ENCODE results near the gene RAD18. TPM values are rescaled to one million over a fixed set of nuclear protein-coding genes. Genes with fewer than 3 reads are reported as not detected.
A peak's percentile ranks its signal among the peaks of the same experiment; 100 is the strongest.

The RAD18 gene
- polyA plus RNA-seq, 1 of the 3 experiments (the other 2 are of a cell fraction): 5.7 TPM

DNA sequence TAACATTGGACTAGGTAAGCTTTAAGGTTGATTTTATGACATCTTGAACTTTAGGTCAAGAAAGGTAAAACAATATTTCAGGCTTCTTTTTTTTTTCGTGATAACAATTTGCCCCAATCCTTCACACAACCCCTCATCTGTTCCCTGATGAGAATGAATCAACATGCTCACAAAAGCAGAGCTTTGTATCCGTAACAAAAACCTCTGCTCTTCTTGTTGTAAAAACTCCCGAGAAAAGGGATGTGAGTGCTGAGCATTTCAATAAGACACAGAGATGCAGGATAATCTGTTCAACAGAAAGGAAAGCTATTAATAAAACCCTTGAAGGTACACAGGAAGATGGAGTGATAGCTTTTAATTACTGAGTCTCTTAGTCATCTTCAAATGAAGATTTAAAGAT, 94.3 kb downstream of the RAD18 start:
- H2AFZ ChIP-seq (ENCODE audit: low read depth): peak overlapping the region; percentile 73; the same call in 1 of the 2 replicates
- H4K20me1 ChIP-seq (ENCODE audit: insufficient read depth): no peaks in the 10 kb centered on the region
- CTCF ChIA-PET: no interaction called here
- no peaks in the 10 kb centered on the region for H3K9me3 ChIP-seq
- no peaks in the 10 kb centered on the region for H3K79me2 ChIP-seq (ENCODE audit: insufficient read depth)
- TF ChIP-seq, protein P1, sequence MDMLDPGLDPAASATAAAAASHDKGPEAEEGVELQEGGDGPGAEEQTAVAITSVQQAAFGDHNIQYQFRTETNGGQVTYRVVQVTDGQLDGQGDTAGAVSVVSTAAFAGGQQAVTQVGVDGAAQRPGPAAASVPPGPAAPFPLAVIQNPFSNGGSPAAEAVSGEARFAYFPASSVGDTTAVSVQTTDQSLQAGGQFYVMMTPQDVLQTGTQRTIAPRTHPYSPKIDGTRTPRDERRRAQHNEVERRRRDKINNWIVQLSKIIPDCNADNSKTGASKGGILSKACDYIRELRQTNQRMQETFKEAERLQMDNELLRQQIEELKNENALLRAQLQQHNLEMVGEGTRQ (IDR thresholded peaks at IDR 0.05; ENCODE audit: borderline replicate concordance, low read depth, low read length): no peak
- TF ChIP-seq, protein P2, sequence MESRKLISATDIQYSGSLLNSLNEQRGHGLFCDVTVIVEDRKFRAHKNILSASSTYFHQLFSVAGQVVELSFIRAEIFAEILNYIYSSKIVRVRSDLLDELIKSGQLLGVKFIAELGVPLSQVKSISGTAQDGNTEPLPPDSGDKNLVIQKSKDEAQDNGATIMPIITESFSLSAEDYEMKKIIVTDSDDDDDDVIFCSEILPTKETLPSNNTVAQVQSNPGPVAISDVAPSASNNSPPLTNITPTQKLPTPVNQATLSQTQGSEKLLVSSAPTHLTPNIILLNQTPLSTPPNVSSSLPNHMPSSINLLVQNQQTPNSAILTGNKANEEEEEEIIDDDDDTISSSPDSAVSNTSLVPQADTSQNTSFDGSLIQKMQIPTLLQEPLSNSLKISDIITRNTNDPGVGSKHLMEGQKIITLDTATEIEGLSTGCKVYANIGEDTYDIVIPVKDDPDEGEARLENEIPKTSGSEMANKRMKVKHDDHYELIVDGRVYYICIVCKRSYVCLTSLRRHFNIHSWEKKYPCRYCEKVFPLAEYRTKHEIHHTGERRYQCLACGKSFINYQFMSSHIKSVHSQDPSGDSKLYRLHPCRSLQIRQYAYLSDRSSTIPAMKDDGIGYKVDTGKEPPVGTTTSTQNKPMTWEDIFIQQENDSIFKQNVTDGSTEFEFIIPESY (IDR thresholded peaks at IDR 0.05; ENCODE audit: borderline replicate concordance, low read depth): no peak
- TF ChIP-seq TCF12 (IDR thresholded peaks at IDR 0.05): no peak
- TF ChIP-seq, protein P3, sequence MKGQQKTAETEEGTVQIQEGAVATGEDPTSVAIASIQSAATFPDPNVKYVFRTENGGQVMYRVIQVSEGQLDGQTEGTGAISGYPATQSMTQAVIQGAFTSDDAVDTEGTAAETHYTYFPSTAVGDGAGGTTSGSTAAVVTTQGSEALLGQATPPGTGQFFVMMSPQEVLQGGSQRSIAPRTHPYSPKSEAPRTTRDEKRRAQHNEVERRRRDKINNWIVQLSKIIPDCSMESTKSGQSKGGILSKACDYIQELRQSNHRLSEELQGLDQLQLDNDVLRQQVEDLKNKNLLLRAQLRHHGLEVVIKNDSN (IDR thresholded peaks at IDR 0.05; ENCODE audit: borderline replicate concordance, low read depth): no peak
- TF ChIP-seq TEAD4 (IDR thresholded peaks at IDR 0.05; ENCODE audit: borderline replicate concordance, insufficient read depth): no peak
- no peak for TF ChIP-seq MXI1 (IDR thresholded peaks at IDR 0.05; ENCODE audit: low read depth, low read length)
- no peak for TF ChIP-seq RAD21 (IDR thresholded peaks at IDR 0.05; ENCODE audit: low read length)
- no peak for TF ChIP-seq JUND (IDR thresholded peaks at IDR 0.05)
- no peak for TF ChIP-seq ELF1 (IDR thresholded peaks at IDR 0.05)
- TF ChIP-seq RCOR1 (IDR thresholded peaks at IDR 0.05; ENCODE audit: low read length): no peak
- TF ChIP-seq, protein P4, sequence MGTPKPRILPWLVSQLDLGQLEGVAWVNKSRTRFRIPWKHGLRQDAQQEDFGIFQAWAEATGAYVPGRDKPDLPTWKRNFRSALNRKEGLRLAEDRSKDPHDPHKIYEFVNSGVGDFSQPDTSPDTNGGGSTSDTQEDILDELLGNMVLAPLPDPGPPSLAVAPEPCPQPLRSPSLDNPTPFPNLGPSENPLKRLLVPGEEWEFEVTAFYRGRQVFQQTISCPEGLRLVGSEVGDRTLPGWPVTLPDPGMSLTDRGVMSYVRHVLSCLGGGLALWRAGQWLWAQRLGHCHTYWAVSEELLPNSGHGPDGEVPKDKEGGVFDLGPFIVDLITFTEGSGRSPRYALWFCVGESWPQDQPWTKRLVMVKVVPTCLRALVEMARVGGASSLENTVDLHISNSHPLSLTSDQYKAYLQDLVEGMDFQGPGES (IDR thresholded peaks at IDR 0.05; ENCODE audit: low read depth, low read length): no peak
- no peak for TF ChIP-seq CHD2 (IDR thresholded peaks at IDR 0.05; ENCODE audit: low read length, partially characterized antibody)
- TF ChIP-seq TAF1 (IDR thresholded peaks at IDR 0.05; ENCODE audit: borderline replicate concordance, low read depth, low read length): no peak
- TF ChIP-seq, protein P5, sequence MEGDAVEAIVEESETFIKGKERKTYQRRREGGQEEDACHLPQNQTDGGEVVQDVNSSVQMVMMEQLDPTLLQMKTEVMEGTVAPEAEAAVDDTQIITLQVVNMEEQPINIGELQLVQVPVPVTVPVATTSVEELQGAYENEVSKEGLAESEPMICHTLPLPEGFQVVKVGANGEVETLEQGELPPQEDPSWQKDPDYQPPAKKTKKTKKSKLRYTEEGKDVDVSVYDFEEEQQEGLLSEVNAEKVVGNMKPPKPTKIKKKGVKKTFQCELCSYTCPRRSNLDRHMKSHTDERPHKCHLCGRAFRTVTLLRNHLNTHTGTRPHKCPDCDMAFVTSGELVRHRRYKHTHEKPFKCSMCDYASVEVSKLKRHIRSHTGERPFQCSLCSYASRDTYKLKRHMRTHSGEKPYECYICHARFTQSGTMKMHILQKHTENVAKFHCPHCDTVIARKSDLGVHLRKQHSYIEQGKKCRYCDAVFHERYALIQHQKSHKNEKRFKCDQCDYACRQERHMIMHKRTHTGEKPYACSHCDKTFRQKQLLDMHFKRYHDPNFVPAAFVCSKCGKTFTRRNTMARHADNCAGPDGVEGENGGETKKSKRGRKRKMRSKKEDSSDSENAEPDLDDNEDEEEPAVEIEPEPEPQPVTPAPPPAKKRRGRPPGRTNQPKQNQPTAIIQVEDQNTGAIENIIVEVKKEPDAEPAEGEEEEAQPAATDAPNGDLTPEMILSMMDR (IDR thresholded peaks at IDR 0.05): no peak
- H3K36me3 ChIP-seq (replicated peaks in 1 of 2; ENCODE audit: control insufficient read depth in 1 of 2, insufficient read depth in 2 of 2, low read length in 1 of 2): no peaks in the 10 kb centered on the region
- H3K4me3 ChIP-seq (ENCODE audit: low read depth in 2 of 2, low read length in 1 of 2): peak overlapping the region in 1 of 2 experiments; percentile 18; a peak in 1 of 4 replicates
- no peaks in the 10 kb centered on the region for H3K9me2 ChIP-seq
- POLR2A ChIA-PET: no interaction called here
- 58% methylated on average over 3 of the region's 3 CpGs for WGBS (ENCODE audit: low lambda C conversion rate)
- no peaks in the 10 kb centered on the region for H3K27me3 ChIP-seq (ENCODE audit: insufficient read depth)
- peaks cover 0 to 17% of the 10 kb centered on the region in 2 experiments; a peak in 3 of 4 replicates for H3K4me1 ChIP-seq (ENCODE audit: control insufficient read depth in 1 of 2, insufficient read depth in 2 of 2, low read depth in 1 of 2, low read length in 1 of 2)
- peak overlapping the region; percentile 23 to 92; a peak in 3 of 4 replicates for H3K27ac ChIP-seq (ENCODE audit: low read depth in 2 of 2, low read length in 1 of 2)
- H3F3A ChIP-seq (replicated peaks; ENCODE audit: insufficient read depth): peaks cover 26% of the 10 kb centered on the region
- peak overlapping the region; percentile 57; the same call in 1 of the 2 replicates for H3K4me2 ChIP-seq
- H3K9ac ChIP-seq: peak overlapping the region; percentile 61
- no peak for DNase-seq

Measured in SK-N-SH (cell line).